C4-2B (cell line): Measurements from ENCODE around the gene MVB12B.
A peak's percentile ranks its signal among the peaks of the same experiment; 100 is the strongest.
"Not testable (repeated sequence)": the region's sequence is repeated elsewhere in the genome, so short reads cannot be mapped to it uniquely, and the experiment has no call there.

Source experiments
- H3K27ac ChIP-seq: fragments of 450-650 bp; 2 replicates; pipeline ENCODE4 v1.5.1; 2017
- ZFX ChIP-seq: fragments of 450-650 bp; IDR thresholded peaks from 2 replicates; pipeline ENCODE4 v1.6.1; 2017
- TF ChIP-seq, protein P1 (sequence below): fragments of 450-650 bp; conservative IDR thresholded peaks from 2 replicates; pipeline ENCODE4 v1.5.1; 2017; ENCODE audit warnings: mild to moderate bottlenecking

The MVB12B gene, protein sequence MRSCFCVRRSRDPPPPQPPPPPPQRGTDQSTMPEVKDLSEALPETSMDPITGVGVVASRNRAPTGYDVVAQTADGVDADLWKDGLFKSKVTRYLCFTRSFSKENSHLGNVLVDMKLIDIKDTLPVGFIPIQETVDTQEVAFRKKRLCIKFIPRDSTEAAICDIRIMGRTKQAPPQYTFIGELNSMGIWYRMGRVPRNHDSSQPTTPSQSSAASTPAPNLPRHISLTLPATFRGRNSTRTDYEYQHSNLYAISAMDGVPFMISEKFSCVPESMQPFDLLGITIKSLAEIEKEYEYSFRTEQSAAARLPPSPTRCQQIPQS

DNA sequence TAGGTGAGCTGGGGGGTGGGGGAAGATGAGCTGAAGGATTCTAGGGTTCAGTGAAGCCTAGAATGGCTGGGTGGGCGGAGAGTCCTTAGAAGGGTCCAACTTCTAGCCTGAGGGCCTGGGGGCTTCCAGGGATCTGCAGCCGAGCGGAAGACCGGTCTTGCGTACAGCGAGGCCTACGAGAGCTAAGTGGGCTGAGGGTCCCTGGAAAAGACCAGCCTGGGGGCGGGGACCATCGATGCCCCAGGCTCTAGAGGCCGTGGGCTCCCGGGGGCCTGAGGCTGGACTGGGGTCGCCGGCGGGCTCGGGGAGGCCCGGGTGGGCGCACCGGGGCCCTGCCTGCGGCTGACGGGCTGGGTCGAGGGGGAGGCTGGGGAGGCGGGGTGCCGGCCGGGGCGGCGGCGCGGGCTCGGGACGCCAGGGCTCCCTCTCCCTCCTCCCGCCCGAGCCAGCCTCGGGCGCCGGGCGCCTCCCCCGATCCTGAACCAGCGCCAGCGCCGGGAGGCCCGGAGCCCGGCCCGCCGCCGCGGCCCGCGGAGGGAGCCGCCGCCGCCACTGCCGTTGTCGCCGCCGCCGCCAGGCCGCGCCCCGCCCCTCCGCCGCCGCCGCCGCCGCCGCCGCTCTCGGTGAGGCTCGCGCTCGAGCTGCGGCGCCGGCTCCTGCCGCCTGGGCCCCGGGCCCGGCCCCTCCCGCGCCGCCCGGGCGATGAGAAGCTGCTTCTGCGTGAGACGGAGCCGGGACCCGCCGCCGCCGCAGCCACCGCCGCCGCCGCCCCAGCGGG lies at the start of gene MVB12B:
TSS of gene MVB12B (plus strand) at position 602 of the 778 bp plus-strand sequence. CDS start at position 703, 101 bp downstream.
- peak within 1 kb of the TSS; percentile 61 for H3K27ac ChIP-seq
- no peak for TF ChIP-seq ZFX

DNA sequence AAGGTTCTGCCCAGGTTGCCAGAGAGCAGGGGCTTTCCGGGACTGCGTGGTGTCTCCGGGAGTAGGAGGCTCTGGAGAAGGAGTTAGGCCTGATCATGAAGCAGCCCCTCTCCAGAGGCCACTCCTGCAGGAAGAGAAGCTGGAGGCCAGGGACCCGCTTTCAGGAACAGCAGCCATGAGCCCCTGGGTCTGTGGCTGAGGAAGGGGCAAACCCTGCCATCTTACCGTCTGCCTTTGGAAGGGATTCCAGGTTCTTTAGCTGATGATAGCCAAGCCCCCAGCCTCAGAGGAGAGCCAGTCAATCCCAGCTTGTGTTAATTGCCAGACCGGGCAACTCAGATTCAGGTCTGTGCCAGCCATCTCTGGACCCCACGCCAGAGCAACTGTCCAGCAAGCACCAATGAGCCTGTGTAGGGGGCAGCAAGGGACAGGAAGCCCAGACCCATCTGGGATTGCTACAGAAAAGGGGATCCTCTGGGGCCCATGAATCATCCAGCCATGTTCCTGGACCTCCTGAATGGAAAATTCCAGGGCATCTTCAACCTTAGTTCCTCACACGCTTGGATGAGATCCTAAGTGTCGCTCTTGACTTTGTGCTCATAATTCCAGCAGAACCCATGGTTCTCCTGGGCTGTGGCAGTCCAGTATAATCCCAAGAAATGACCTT lies 42.7 kb upstream of the MVB12B start:
- no peak overlapping the region for H3K27ac ChIP-seq
- TF ChIP-seq, protein P1, sequence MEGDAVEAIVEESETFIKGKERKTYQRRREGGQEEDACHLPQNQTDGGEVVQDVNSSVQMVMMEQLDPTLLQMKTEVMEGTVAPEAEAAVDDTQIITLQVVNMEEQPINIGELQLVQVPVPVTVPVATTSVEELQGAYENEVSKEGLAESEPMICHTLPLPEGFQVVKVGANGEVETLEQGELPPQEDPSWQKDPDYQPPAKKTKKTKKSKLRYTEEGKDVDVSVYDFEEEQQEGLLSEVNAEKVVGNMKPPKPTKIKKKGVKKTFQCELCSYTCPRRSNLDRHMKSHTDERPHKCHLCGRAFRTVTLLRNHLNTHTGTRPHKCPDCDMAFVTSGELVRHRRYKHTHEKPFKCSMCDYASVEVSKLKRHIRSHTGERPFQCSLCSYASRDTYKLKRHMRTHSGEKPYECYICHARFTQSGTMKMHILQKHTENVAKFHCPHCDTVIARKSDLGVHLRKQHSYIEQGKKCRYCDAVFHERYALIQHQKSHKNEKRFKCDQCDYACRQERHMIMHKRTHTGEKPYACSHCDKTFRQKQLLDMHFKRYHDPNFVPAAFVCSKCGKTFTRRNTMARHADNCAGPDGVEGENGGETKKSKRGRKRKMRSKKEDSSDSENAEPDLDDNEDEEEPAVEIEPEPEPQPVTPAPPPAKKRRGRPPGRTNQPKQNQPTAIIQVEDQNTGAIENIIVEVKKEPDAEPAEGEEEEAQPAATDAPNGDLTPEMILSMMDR = no peak
- no peak for TF ChIP-seq ZFX

DNA sequence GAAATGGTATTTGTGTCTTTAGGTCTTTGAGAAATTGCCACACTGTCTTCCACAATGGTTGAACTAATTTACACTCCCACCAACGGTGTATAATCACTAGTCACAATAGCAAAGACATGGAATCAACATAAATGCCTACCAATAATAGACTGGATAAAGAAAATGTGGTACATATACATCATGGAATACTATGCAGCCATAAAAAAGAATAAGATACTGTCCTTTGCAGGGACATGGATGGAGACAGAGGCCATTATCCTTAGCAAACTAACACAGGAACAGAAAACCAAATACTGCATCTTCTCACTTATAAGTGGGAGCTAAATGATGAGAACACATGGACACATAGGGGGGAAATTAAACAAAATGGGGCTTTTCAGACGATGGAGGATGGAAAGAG lies 41.0 kb upstream of the MVB12B start:
- H3K27ac ChIP-seq = not testable (repeated sequence)

DNA sequence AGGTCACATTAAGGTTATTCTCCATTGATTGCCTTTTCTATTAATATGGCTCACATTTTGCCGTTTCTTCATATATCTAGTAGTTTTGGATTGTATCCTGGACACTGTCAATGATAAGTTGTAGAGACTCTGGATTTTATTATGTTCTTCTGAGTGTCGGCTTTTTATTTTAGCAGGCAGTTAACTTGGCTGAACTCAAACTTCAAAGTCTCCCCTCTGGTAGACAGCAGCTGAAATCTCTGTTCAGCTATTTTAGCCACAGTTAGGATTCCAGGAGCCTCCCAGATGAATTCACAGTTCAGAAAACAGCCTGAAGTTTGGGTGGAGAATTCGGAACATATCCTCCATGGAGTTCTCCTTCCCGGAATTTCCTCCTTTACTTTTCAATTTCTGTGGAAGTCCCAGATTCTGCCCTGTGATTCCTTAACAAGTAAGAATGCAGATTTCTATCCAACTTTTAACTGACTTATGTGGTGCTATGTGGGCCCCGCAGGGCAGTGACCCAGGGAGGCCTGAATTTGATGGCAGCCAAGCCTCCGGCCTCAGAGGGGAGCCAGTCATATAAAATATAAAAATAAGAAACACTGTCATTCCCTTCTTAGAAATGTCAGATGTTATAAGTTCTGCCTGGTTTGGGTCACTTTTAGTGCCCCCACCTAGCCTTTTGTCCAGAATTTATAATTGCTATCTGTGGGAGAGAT lies 39.3 kb upstream of the MVB12B start:
- H3K27ac ChIP-seq = no peak overlapping the region
- TF ChIP-seq, protein P1 = no peak
- no peak for TF ChIP-seq ZFX

DNA sequence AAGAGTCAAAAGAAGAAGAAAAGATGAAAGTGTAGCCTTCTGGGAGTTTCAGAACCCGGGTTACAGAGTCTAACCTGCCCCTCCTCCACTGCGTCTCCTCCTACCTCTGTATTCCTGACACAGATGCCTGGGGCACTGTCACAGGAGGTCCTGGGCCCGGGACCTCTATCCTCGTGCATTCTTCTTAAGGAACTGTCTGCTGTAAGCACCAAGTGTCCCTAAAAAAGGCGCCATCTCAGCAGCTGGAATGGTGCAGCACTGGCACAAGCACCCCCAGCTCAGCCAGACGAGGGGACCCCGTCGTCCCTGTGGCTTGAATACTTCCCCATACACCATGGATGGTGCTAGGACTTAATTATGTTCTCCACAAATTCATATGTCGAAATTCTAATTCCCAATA lies 35.8 kb upstream of the MVB12B start:
- no peak overlapping the region for H3K27ac ChIP-seq
- TF ChIP-seq, protein P1 = no peak
- no peak for TF ChIP-seq ZFX

DNA sequence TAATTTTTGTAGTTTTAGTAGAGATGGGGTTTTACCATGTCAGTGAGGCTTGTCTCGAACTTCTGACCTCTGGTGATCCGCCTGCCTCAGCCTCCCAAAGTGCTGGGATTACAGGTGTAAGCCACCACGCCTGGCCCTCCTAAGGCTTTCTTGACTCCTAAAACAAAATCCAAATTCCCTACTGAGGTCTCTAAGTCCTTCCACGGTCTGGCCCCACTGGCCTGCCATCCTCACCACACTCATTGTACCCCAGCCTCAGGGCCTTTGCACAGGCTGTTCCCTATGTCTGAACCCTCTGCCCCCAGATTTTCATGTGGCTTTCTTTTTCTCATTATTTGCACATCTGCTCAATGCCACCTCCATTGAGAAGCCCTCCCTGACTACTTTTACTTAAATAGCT lies 34.7 kb upstream of the MVB12B start:
- TF ChIP-seq, protein P1 = no peak
- TF ChIP-seq ZFX = no peak
- H3K27ac ChIP-seq = no peak overlapping the region

- TF ChIP-seq ZFX = no peak
- TF ChIP-seq, protein P1 = no peak
- no peak overlapping the region for H3K27ac ChIP-seq
These were observed 33.7 kb upstream of the MVB12B start for GRCh38 chr9:126292736-126293521.
